Measurements from ENCODE around the gene CEP164. TPM values are rescaled to one million over a fixed set of nuclear protein-coding genes. Genes with fewer than 3 reads are reported as not detected.

CEP164 gene
- total and polyA plus RNA-seq, 3 donors from 2014 or later = 83.3 to 157 (median 111) TPM

DNA sequence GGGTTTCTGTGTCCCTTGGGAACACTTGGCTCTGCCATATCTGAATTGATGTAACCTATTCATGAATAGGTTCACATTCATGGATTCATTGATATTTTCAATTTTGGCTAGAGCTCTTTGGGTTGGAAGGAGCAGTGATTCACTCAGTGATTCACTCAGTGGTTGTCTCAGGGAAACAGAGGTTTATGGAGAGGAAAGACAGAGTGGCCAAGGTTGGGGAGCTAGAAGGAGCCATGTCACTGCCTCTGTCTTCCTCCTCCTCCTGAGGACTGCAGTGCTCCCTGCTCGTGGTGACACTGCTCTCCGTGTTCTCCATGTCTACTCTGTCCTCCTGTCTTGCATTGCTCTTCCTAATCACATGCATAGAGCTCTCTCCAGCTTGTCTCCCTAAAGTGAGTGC lies 17.4 kb downstream of the CEP164 start:
- Histone ChIP-seq H3K4me1 (no peaks in the 10 kb centered on the region), H3K36me3 (ENCODE audit: low read depth, missing control alignments) (no peaks in the 10 kb centered on the region), H3K27ac (no peak overlapping the region), H3K4me3 (no peak overlapping the region), H3K9me3 (no peaks in the 10 kb centered on the region), H3K27me3 (no peaks in the 10 kb centered on the region)
- DNase-seq = no peak
- TF ChIP-seq CTCF (IDR thresholded peaks at IDR 0.05) (no peak), POLR2A (IDR thresholded peaks at IDR 0.05) (no peak)
- intact Hi-C loops (cut with DNase I; ENCODE audit: low total_unique reads) = no loop called here
- WGBS, 2 donors = 89 to 95% methylated on average over 2 of the region's 2 CpGs

GRCh38 chr11:117354550-117354949 lies 26.9 kb downstream of the CEP164 start:
- TF ChIP-seq POLR2A (IDR thresholded peaks at IDR 0.05) (no peak), CTCF (IDR thresholded peaks at IDR 0.05) (no peak)
- Histone ChIP-seq H3K9me3 (no peaks in the 10 kb centered on the region), H3K4me3 (no peak overlapping the region), H3K27ac (no peak overlapping the region), H3K36me3 (ENCODE audit: low read depth, missing control alignments) (no peaks in the 10 kb centered on the region), H3K4me1 (no peaks in the 10 kb centered on the region), H3K27me3 (no peaks in the 10 kb centered on the region)
- intact Hi-C loops (cut with DNase I; ENCODE audit: low total_unique reads) = no loop called here
- 87 to 95% methylated on average over 4 of the region's 4 CpGs for whole genome bisulfite sequencing, 2 donors
- DNase-seq = no peak

DNA sequence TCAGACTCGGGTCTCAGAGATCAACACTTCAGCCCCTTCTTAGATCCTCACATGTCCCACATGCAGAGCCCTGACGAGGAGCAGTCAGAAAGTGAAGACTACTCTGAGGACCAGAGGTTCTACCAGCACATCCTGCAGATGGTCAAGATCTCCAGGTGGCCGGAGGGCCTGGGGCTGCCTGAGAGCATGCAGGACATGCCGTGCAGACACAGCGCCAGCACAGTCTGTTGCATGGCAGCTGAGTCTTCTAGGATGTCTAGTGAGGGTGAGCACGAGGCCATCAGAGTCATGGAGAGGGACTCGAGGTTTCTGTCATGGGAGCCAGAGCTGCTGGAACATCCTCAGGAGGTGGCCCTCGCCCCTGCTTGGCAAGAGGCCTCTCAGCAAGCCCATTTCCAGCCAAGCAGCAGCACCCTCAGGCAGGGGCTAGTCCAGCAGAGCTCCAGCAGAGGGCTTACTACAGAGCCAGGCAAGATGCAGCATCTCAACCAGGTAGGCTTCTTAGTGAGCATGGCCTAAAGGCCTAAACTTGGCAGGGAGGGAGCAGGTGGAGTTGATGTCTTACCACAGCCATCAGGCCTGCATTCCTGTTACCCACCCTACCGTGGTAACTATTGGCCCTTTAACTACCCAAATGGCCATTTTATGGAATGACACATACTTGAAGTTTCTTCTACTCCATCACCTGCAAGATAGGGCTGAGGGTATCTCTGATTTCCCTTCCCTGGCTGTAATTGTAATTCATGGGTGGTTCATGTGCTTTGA lies 28.7 kb downstream of the CEP164 start:
- no peaks in the 10 kb centered on the region for H3K4me1 ChIP-seq
- no peaks in the 10 kb centered on the region for H3K36me3 ChIP-seq (ENCODE audit: low read depth, missing control alignments)
- intact Hi-C loops (cut with DNase I; ENCODE audit: low total_unique reads) = no loop called here
- no peak overlapping the region for H3K27ac ChIP-seq
- WGBS, 2 donors = 67 to 88% methylated on average over 1 to 9 of the region's 9 CpGs
- DNase-seq = no peak
- no peaks in the 10 kb centered on the region for H3K27me3 ChIP-seq
- TF ChIP-seq POLR2A (IDR thresholded peaks at IDR 0.05) = no peak
- TF ChIP-seq CTCF (IDR thresholded peaks at IDR 0.05) = no peak
- H3K4me3 ChIP-seq = no peak overlapping the region
- no peaks in the 10 kb centered on the region for H3K9me3 ChIP-seq

DNA sequence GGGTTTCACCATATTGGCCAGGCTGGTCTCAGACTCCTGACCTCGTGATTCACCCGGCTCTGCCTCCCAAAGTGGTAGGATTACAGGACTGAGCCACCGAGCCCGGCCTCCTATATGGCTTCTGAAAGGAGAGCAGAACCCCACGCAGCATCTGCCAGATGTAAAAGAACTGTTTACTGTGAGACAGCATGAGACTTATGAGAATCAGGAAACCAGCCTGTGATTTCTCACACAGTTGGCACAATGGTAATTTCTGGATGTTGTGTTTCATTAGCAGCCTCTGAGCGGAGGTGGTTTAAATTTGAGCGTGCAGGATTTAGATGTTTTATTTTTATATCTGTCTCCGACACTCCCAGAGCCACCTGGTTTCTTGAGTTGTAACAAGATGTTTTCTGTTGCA lies 33.8 kb downstream of the CEP164 start:
- no peaks in the 10 kb centered on the region for H3K27me3 ChIP-seq
- no peaks in the 10 kb centered on the region for H3K9me3 ChIP-seq
- DNase-seq = no peak
- no peaks in the 10 kb centered on the region for H3K4me1 ChIP-seq
- intact Hi-C loops (cut with DNase I; ENCODE audit: low total_unique reads) = no loop called here
- no peak overlapping the region for H3K4me3 ChIP-seq
- no peaks in the 10 kb centered on the region for H3K36me3 ChIP-seq (ENCODE audit: low read depth, missing control alignments)
- H3K27ac ChIP-seq = no peak overlapping the region
- TF ChIP-seq CTCF (IDR thresholded peaks at IDR 0.05) = no peak
- no peak for TF ChIP-seq POLR2A (IDR thresholded peaks at IDR 0.05)
- WGBS, 2 donors = 97 to 98% methylated on average over 8 of the region's 8 CpGs

GRCh38 chr11:117366248-117366647 lies 38.6 kb downstream of the CEP164 start:
- TF ChIP-seq POLR2A (IDR thresholded peaks at IDR 0.05) (no peak), CTCF (IDR thresholded peaks at IDR 0.05) (no peak)
- Histone ChIP-seq H3K9me3 (no peaks in the 10 kb centered on the region), H3K4me1 (no peaks in the 10 kb centered on the region), H3K27ac (no peak overlapping the region), H3K36me3 (ENCODE audit: low read depth, missing control alignments) (no peaks in the 10 kb centered on the region), H3K4me3 (no peak overlapping the region), H3K27me3 (no peaks in the 10 kb centered on the region)
- DNase-seq = no peak
- intact Hi-C loops (cut with DNase I; ENCODE audit: low total_unique reads) = no loop called here
- WGBS, 2 donors = 81 to 88% methylated on average over 6 of the region's 6 CpGs
